ENCODE results near the gene CFAP73. TPM values are rescaled to one million over a fixed set of nuclear protein-coding genes. Genes with fewer than 3 reads are reported as not detected.

Gene CFAP73
- total RNA-seq, 3 donors from 2014 or later (not counting 1 experiment from before 2014, with no cell fraction given): not detected

DNA sequence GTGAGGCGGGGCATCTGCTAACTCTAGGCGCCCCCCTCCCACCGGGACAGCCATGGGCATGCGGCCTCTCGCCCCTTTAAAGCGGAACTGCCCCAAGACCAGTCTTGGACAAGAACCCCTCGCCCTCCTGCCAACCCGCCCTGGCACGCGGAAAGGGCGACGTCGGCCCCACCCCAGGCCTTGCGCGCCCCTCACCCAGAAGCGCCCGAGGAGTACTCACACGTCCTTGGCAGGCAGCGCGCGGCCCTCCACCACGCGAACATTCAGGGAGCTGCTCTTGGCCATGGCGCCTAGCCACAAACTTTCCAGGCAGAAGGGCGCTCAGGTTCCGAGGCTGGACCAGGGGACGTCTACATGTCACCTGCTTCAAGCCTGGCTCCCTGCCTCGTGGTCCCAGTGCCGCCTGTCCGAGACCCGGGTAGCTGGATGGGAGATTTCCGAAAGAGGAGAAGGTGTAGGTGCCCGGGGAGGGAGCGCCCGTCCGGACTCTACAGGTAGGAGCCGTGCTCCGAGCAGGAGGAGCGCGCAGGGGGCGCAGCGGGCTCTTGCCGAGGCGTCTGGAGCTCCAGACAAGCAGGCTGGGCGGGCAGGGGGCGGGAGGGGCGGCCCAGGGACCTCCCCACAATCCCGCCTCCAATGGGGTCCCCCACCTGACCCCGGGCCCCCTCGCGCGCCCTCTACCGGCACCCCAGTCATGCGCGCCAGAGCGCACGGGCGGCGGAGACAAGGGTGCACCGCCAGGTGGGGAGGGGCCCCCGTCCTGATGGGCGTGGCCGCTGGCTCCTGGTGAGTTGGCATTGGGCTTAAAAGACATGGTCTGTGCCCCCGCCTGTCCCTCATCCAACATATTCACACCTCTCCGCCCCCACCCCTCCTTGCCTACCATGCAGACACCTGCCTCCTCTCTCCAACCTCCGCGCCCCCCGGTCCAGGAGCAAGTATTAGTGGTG lies 14.1 kb upstream of the CFAP73 start, which contains the start of gene RASAL1:
Gene RASAL1, minus strand, starts transcription at position 584 of the 950 bp plus-strand sequence. Its CDS starts 299 bp downstream, at position 285.
- H3K4me3 Mint-ChIP-seq: no peak within 1 kb of the TSS
- H3K4me1 ChIP-seq (ENCODE audit: control insufficient read depth, insufficient read depth, low read length): peaks cover 12% of the 10 kb centered on the region
- DNase-seq (peak in 1 of 2 donors; percentile 79), ATAC-seq (peak; percentile 48 to 72 (median 52))
- 7% methylated on average over 65 of the region's 68 CpGs for WGBS (ENCODE audit: insufficient coverage)
- H3K36me3 ChIP-seq (ENCODE audit: control insufficient read depth, insufficient read depth, low read length): no peaks in the 10 kb centered on the region
- no peaks in the 10 kb centered on the region for H3K36me3 Mint-ChIP-seq
- H3K27me3 ChIP-seq (ENCODE audit: control insufficient read depth, insufficient read depth, low read length): peaks cover 5% of the 10 kb centered on the region
- no peaks in the 10 kb centered on the region for H3K9me3 ChIP-seq (ENCODE audit: control insufficient read depth, insufficient read depth, low read length)
- TF ChIP-seq, protein P1, sequence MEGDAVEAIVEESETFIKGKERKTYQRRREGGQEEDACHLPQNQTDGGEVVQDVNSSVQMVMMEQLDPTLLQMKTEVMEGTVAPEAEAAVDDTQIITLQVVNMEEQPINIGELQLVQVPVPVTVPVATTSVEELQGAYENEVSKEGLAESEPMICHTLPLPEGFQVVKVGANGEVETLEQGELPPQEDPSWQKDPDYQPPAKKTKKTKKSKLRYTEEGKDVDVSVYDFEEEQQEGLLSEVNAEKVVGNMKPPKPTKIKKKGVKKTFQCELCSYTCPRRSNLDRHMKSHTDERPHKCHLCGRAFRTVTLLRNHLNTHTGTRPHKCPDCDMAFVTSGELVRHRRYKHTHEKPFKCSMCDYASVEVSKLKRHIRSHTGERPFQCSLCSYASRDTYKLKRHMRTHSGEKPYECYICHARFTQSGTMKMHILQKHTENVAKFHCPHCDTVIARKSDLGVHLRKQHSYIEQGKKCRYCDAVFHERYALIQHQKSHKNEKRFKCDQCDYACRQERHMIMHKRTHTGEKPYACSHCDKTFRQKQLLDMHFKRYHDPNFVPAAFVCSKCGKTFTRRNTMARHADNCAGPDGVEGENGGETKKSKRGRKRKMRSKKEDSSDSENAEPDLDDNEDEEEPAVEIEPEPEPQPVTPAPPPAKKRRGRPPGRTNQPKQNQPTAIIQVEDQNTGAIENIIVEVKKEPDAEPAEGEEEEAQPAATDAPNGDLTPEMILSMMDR (IDR thresholded peaks at IDR 0.05): no peak
- H3K4me3 ChIP-seq (ENCODE audit: low read length): peak within 1 kb of the TSS; percentile 9
- H3K9me3 Mint-ChIP-seq: no peaks in the 10 kb centered on the region
- intact Hi-C loops (cut with micrococcal nuclease): no loop called here
- H3K4me1 Mint-ChIP-seq: peaks cover 0 to 6% of the 10 kb centered on the region in 2 donors
- peaks cover 9 to 21% of the 10 kb centered on the region in 2 donors for H3K27me3 Mint-ChIP-seq (ENCODE audit: low read depth in 2 of 2)
- H3K27ac Mint-ChIP-seq: no peak within 1 kb of the TSS
- H3K27ac ChIP-seq (ENCODE audit: low read length): no peak within 1 kb of the TSS

DNA sequence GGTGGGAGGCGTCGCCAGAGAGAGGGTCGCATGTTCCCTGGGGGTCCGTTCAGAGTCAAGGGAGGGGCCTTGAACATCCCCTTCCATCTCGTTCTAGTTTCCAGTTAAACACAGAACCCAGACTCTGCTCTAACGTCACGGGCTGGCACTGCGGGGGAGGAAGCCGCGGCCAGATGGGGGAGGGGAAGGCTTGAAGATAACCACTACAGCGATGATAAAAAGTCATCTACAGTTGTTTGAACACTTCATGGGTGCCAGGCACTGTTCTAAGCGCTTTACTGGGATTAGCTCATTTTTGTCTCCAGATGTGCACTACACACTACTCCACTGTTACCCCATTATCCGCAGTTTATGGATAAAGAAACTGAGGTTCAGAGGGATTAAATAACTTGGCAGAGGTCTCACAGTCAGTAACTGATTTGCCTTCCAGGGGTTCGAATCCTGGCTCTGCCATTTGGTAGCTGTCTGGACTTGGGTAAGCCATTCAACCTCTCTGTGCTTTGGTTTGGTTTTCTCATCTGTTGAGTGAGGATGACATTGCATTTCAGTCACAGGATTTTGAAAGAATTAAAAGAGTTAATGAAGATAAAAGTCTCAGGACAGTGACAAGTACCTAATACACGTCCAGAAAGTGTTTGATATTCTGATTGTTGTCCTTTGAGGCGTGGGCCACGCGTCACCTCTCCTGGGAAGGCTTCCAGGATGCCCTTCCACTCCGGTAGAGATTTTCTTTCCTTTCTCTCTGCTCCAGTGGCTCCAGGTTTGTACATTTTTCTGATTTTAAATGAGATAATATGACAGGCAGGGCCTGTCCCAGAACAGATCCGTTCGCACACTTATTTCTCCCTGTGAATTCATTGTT lies 13.2 kb upstream of the CFAP73 start:
- H3K27ac Mint-ChIP-seq: no peak overlapping the region
- intact Hi-C loops (cut with micrococcal nuclease): no loop called here
- H3K4me3 Mint-ChIP-seq: no peak overlapping the region

DNA sequence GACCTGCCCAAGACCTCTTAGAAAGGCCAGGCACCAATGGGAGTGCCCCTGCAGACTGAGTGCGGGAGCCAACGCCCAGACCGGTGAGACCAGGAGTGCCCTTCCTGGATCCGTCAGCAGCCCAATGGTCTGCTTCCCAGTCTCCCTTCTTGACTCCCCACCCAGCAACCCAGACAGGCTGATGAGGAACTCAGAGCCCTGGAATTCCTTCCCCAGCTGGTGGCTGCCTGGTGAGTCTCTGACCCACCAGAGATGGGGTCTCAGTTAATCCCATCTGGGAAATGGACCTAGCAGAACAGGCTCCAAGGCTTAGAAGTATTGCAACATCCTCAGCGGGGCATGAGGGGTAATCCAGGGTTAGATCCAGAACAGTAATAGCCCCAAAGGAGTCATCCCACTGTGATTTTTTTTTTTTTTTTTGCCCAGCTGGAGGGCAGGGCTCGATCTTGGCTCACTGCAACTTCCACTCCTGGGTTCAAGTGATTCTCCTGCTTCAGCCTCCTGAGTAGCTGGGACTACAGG lies 12.5 kb upstream of the CFAP73 start:
- Histone ChIP-seq H3K4me1 (ENCODE audit: control insufficient read depth, insufficient read depth, low read length) (peaks cover 15% of the 10 kb centered on the region), H3K27me3 (ENCODE audit: control insufficient read depth, insufficient read depth, low read length) (peaks cover 5% of the 10 kb centered on the region), H3K9me3 (ENCODE audit: control insufficient read depth, insufficient read depth, low read length) (no peaks in the 10 kb centered on the region), H3K4me3 (ENCODE audit: low read length) (no peak overlapping the region), H3K27ac (ENCODE audit: low read length) (no peak overlapping the region), H3K36me3 (ENCODE audit: control insufficient read depth, insufficient read depth, low read length) (no peaks in the 10 kb centered on the region)
- Mint-ChIP-seq H3K4me3 (no peak overlapping the region), H3K27me3 (ENCODE audit: low read depth in 2 of 2) (peaks cover 9 to 21% of the 10 kb centered on the region in 2 donors), H3K27ac (no peak overlapping the region), H3K4me1 (peaks cover 0 to 6% of the 10 kb centered on the region in 2 donors), H3K9me3 (no peaks in the 10 kb centered on the region), H3K36me3 (no peaks in the 10 kb centered on the region)
- WGBS (ENCODE audit: insufficient coverage): 92% methylated on average over 6 of the region's 6 CpGs
- no peak for ATAC-seq
- DNase-seq: no peak
- intact Hi-C loops (cut with micrococcal nuclease): no loop called here
- TF ChIP-seq, protein P1 (IDR thresholded peaks at IDR 0.05): no peak

More for the DNA sequence above, 13.2 kb upstream of the CFAP73 start:
- peaks cover 12% of the 10 kb centered on the region for H3K4me1 ChIP-seq (ENCODE audit: control insufficient read depth, insufficient read depth, low read length)
- H3K27me3 ChIP-seq (ENCODE audit: control insufficient read depth, insufficient read depth, low read length): peaks cover 5% of the 10 kb centered on the region
- no peak overlapping the region for H3K27ac ChIP-seq (ENCODE audit: low read length)
- TF ChIP-seq, protein P1 (IDR thresholded peaks at IDR 0.05): no peak
- H3K27me3 Mint-ChIP-seq (ENCODE audit: low read depth in 2 of 2): peaks cover 9 to 21% of the 10 kb centered on the region in 2 donors
- no peaks in the 10 kb centered on the region for H3K36me3 Mint-ChIP-seq
- DNase-seq (peak in 1 of 2 donors; percentile 69), ATAC-seq (peak in 2 of 3 donors; percentile 26 to 59)
- WGBS (ENCODE audit: insufficient coverage): 35% methylated on average over 21 of the region's 21 CpGs
- peaks cover 0 to 6% of the 10 kb centered on the region in 2 donors for H3K4me1 Mint-ChIP-seq
- H3K9me3 Mint-ChIP-seq: no peaks in the 10 kb centered on the region
- no peaks in the 10 kb centered on the region for H3K36me3 ChIP-seq (ENCODE audit: control insufficient read depth, insufficient read depth, low read length)
- H3K4me3 ChIP-seq (ENCODE audit: low read length): no peak overlapping the region
- no peaks in the 10 kb centered on the region for H3K9me3 ChIP-seq (ENCODE audit: control insufficient read depth, insufficient read depth, low read length)

Measured in natural killer cell (primary cell).